ENCODE measurements around the gene FBXW8.

DNA sequence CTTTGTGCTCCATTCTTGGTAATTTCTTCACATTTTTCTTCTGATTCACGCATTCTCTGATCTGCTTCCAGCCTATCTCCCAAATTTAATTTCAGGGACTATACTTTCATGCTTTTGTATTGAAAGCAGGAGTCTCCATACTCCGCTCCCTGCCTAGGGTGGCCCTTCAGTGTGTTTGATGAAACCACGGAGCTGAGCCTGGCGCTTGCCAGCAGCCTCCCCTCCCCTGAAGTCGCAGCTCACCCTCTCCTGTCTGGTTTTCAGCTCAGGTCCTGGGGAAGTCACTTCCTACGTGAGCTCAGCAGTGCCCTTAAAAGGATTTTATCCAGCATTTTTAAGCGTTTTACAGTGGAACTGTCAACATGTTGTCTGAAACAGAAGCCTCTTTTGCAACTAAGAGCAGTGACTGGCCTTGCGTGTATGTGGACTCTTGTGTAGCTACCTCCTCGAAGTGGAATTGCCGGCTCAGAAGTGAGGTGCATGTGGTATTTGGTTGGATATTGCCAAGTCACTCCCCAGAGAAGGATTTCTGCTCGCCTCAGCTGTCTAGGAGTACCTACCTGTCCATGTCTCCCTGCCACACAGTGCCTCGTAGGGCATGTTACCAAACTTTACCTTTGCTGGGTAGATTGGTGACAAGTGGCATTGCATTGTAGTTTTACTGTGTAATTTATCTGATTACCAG is 109.9 kb downstream of the FBXW8 start:
- no peak for TF ChIP-seq EZH2 (IDR thresholded peaks at IDR 0.05; ENCODE audit: borderline replicate concordance, low read length)
- TF ChIP-seq, protein P1, sequence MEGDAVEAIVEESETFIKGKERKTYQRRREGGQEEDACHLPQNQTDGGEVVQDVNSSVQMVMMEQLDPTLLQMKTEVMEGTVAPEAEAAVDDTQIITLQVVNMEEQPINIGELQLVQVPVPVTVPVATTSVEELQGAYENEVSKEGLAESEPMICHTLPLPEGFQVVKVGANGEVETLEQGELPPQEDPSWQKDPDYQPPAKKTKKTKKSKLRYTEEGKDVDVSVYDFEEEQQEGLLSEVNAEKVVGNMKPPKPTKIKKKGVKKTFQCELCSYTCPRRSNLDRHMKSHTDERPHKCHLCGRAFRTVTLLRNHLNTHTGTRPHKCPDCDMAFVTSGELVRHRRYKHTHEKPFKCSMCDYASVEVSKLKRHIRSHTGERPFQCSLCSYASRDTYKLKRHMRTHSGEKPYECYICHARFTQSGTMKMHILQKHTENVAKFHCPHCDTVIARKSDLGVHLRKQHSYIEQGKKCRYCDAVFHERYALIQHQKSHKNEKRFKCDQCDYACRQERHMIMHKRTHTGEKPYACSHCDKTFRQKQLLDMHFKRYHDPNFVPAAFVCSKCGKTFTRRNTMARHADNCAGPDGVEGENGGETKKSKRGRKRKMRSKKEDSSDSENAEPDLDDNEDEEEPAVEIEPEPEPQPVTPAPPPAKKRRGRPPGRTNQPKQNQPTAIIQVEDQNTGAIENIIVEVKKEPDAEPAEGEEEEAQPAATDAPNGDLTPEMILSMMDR (conservative IDR thresholded peaks at IDR 0.05 in 1 of 2, IDR thresholded peaks at IDR 0.05 in 1 of 2; ENCODE audit: extremely low read depth in 1 of 2, insufficient read depth in 1 of 2, low read depth in 1 of 2, low read length in 2 of 2) = no peak

All from mammary epithelial cell (primary cell).